HG03575 (cell line): Measurements from ENCODE around the gene JOSD2.
"Not testable (repeated sequence)": the region's sequence is repeated elsewhere in the genome, so short reads cannot be mapped to it uniquely, and the experiment has no call there.

ENCODE experiments used
- ATAC-seq: cut with Tn5 transposase; IDR thresholded peaks from one replicate; pipeline ENCODE4 v1.9.1; 2021; ENCODE audit not compliant: unreplicated experiment, insufficient number of reproducible peaks, low FRiP score; ENCODE audit errors: extremely low read depth

The JOSD2 gene

GRCh38 chr19:50548191-50549058, 37.4 kb upstream of the JOSD2 start:
- ATAC-seq = no peak

DNA sequence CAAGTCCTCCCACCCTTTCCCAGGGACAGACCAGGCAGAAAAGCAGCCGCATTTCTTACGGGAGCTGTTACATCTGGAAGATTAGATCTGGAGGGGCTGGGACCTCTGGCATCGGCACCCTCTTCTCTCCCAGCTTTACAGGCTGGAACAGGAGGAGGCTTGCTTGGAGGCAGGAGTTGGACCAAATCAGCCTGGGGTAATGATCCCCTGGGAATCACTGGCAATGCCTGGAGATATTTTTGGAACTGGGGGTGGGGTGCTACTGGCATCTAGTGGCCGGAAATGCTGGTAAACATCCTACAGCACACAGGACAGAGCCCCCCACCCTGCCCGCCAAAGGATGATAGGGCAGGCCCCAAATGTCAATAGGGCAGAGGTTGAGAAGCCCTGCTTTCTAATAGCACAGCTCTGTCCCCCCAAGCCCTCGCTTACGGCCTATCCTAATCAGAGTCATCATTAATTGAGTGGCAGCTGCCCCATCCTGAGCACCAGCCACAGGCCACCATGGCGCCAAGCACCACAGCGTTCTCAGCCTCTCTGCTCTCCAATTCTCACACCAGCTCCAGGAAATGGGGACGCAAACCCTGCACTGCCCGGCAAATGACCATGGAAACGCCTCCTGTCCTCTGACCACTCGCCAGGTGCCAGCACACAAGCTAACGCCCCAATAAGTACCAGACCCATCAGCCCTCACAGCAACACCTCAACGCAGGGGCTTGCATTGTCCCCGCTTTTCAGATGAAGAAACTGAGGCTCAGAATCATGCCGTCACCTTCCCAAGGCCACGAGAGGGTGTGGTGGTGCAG, 36.6 kb upstream of the JOSD2 start:
- ATAC-seq = no peak

DNA sequence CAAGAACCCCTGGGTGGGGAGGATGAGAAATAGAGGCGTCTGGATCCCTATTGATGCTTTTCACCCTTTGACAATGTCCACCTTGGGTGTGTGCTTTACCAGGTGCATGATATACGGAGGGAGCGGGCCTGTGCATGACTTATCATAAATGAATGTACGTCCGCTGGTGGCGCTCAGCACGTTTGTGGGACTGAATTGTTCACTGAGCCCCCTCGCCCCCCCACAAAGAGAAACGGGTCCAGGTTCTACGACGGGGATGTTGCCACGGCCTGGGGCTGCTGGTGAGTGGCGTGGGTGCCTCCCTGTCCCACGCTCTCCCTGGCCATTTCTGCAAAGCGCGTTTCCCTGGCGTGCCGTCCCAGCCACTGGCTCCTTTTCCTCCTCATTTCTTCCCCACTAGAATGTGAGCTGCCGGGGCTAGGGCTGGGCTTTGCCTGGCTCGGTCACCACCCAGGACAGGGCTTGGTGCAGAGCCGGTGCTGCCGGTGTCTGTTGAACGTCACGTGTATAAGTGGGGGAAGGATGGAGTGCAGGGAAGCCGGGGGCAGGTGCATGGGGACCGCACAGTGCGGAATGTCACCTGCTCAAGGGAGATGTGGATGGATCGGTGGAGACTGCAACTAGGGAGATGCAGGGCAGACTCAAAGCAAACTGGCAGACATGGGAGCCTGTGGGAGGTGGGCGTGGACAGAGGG, 35.7 kb upstream of the JOSD2 start:
- ATAC-seq = no peak

DNA sequence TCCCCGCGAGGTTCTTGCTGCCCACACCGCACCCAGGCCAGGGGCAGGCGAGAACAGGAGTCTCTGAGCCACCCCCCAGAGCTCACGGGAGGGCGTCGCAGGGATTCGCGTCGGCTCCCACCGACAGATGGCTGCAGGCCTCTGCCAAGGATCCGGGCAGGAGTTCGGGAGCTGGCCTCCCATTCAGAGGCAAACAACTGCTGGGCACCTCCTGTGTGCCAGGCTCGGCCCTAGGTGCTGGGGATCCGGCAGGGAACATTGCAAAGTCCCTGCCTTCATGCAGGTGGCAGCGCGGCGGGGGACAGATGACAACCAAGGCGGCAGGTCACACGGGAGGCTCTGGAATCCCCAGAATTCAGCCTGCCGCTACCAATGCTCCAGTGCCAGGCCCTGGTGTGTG, 32.0 kb upstream of the JOSD2 start:
- no peak for ATAC-seq

GRCh38 chr19:50537769-50538230, 26.8 kb upstream of the JOSD2 start:
- ATAC-seq = no peak

DNA sequence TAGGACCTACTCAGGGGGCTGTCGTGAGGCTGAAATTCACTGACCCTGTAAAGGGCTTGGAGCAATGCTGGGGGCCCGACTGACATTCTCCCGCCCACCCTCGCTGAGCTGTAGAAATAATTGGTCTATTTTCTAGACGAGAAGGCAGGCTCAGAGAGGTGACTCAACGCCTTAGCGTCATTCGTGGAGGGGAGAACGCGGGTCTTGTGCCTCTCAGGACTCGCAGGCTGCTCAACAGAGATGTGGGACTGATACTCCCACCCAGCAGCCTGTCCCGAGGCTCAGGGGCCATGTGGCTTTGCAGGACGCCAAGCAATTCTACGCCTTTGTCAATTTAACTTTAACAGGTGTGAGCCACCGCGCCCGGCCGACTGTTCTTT, 26.3 kb upstream of the JOSD2 start:
- ATAC-seq = no peak

DNA sequence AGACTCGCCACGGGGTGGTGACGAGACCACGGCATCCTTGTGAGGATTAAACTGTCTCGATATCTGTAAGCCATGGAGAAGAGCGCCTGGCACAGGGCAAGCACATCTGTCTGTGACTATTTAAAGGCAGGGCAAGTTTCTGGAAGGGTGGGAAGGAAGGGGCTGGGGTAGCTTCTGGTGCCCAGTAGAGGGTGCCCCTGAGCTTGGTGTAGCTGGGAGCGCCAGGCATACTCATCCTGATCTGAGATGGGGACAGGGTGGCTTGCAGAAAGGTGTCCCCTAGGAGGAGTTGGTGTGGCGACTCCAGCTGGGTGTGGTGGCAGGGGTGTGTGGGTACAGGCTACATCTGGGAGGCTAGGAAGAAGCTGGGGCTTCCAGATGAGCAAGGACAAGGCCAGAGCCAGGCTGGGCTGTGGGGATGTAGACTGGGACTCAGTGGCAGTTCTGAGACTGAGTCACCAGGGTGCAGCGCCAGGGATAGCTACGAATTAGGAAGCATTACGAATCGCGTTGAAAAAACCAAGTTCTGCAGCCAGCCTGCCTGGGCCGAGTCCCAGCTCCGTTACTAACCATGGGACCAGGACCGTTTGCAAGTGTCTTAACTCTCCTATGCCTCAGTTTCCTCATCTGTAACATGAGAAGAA, 25.8 kb upstream of the JOSD2 start:
- no peak for ATAC-seq

DNA sequence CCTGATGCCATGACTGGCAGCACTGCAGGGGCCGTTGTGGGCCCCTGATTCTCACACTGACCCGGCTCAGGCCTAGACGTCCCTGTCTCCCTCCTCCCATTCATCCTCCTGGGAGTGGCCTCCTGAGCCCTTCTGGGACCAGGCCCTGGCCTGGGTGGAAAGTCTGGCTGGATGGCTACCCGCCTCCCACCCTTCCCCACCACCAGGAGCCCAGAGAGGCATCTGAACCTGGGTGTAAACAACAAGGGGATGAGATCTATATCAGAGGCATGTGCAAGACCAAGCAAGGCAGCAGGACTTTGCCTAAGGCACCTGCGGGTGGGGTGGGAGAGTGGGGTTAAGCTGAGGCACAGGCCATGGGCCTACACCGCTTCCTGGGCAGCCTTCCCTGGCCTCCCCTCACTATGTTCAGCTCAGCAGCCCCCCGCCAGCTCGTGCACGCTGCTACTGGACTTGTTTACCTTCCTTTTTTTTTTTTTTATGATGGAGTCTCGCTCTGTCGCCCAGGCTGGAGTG, 24.7 kb upstream of the JOSD2 start:
- ATAC-seq = no peak

GRCh38 chr19:50534478-50534877, 23.5 kb upstream of the JOSD2 start:
- no peak for ATAC-seq

- ATAC-seq = no peak
Observed at GRCh38 chr19:50532952-50533351, 22.0 kb upstream of the JOSD2 start.

DNA sequence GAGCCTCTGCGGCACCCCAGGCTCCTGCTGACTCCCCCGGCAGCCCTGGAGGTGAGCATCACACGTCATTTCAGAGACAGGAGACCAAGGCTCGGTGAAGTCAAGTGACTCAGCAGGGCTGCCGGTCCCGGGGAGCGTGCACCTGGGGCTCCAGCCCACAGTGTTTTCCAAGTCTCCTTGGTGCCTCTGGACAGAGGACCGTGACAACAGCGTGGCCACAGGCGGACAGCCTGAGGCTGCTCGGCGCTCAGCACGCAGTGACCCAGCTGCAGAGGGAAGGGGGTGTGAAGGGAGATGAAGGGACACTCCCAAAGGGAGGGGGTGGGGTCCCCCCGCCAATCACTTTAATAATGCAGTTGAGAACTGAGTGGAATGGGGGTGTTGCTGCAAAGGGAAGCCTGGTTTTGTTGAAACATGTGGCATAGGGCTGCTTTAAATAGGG, 20.2 kb upstream of the JOSD2 start:
- ATAC-seq = no peak

- not testable (repeated sequence) for ATAC-seq
Observed at GRCh38 chr19:50528052-50528451, 17.1 kb upstream of the JOSD2 start.

DNA sequence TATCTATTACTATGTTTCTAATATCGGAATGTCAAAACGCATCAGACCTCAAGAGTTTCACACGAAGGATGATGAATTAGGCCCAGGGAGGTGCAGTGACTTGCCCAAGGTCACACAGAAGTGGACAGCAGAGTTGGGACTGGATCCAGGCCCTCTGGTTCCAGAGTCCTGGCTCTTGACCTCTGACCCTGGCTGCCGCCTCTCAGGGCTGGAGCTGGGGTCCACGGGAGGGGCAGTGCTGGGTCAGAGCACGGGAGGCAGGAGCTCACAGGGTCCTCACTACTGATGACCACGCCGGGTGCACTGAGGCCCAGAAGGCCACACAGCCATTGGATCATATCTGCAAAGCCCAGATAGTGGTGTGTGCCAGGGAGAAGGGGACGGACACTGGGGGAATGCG, 11.9 kb upstream of the JOSD2 start:
- no peak for ATAC-seq

- ATAC-seq = no peak
Observed at GRCh38 chr19:50520822-50521465, 10.0 kb upstream of the JOSD2 start.

- no peak for ATAC-seq
Observed at GRCh38 chr19:50519006-50519575, 8.1 kb upstream of the JOSD2 start.

- ATAC-seq = no peak
Observed at GRCh38 chr19:50518091-50519005, 7.4 kb upstream of the JOSD2 start.

DNA sequence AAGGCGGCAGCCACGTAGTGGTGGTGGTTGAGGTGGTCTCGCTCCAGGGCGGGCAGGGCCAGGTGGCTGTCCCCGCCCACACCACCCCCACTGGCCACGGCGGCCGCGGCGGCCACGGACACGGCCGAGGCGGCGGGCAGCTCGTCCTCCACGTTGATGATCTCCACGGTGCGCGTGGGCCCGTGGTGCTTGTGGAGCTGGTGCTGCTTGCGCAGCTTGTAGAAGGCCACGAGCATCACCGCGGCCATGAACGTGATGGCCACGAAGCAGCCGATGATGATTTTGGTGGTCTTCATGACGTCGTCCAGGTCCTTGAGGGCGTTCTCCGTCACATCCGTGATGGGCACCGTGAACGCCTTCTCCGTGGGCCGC, 6.7 kb upstream of the JOSD2 start:
- ATAC-seq = no peak
